ENCODE results near the gene PKNOX2.

PKNOX2 gene

GRCh38 chr11:125165843-125166763 is 1.6 kb downstream of the PKNOX2 start:
- Mint-ChIP-seq H3K4me1 (peaks cover 25% of the 10 kb centered on the region), H3K9me3 (no peaks in the 10 kb centered on the region), H3K27ac (no peak overlapping the region), H3K27me3 (peaks cover 87% of the 10 kb centered on the region), H3K4me3 (peak overlapping the region; percentile 80 to 87)
- DNase-seq (peak in 1 of 2 donors; percentile 13), ATAC-seq (peak; percentile 26)

GRCh38 chr11:125166764-125167291 is 2.3 kb downstream of the PKNOX2 start:
- Mint-ChIP-seq H3K9me3 (no peaks in the 10 kb centered on the region), H3K4me3 (no peak overlapping the region), H3K27ac (no peak overlapping the region), H3K4me1 (peaks cover 25% of the 10 kb centered on the region), H3K27me3 (peaks cover 94% of the 10 kb centered on the region)
- DNase-seq, result no peak
- ATAC-seq, result peak; percentile 10

- Mint-ChIP-seq H3K4me1 (peaks cover 25% of the 10 kb centered on the region), H3K27ac (no peak overlapping the region), H3K27me3 (peaks cover 99% of the 10 kb centered on the region), H3K9me3 (no peaks in the 10 kb centered on the region), H3K4me3 (no peak overlapping the region)
- ATAC-seq (no peak), DNase-seq (no peak)
Measured at GRCh38 chr11:125167292-125167953, 2.9 kb downstream of the PKNOX2 start.

GRCh38 chr11:125167954-125168835 is 3.6 kb downstream of the PKNOX2 start:
- Mint-ChIP-seq H3K4me3 (no peak overlapping the region), H3K9me3 (no peaks in the 10 kb centered on the region), H3K27ac (no peak overlapping the region), H3K27me3 (peaks cover 99% of the 10 kb centered on the region), H3K4me1 (peaks cover 25% of the 10 kb centered on the region)
- DNase-seq (no peak), ATAC-seq (no peak)

- DNase-seq (no peak), ATAC-seq (no peak)
- no peak overlapping the region for H3K4me3 Mint-ChIP-seq
- no peak overlapping the region for H3K27ac Mint-ChIP-seq
- H3K27me3 Mint-ChIP-seq, result peaks cover 99% of the 10 kb centered on the region
- no peaks in the 10 kb centered on the region for H3K9me3 Mint-ChIP-seq
- H3K4me1 Mint-ChIP-seq, result peaks cover 25% of the 10 kb centered on the region
Measured at GRCh38 chr11:125168918-125169456, 4.4 kb downstream of the PKNOX2 start.

GRCh38 chr11:125170001-125170509 is 5.5 kb downstream of the PKNOX2 start:
- Mint-ChIP-seq H3K27ac (no peak overlapping the region), H3K4me3 (no peak overlapping the region), H3K9me3 (no peaks in the 10 kb centered on the region), H3K27me3 (peaks cover 98% of the 10 kb centered on the region), H3K4me1 (peaks cover 19% of the 10 kb centered on the region)
- ATAC-seq (no peak), DNase-seq (no peak)

GRCh38 chr11:125170510-125171031 is 6.0 kb downstream of the PKNOX2 start:
- H3K4me3 Mint-ChIP-seq, result no peak overlapping the region
- peaks cover 16% of the 10 kb centered on the region for H3K4me1 Mint-ChIP-seq
- H3K27me3 Mint-ChIP-seq, result peaks cover 98% of the 10 kb centered on the region
- DNase-seq, result no peak
- H3K27ac Mint-ChIP-seq, result no peak overlapping the region
- H3K9me3 Mint-ChIP-seq, result no peaks in the 10 kb centered on the region
- ATAC-seq, result no peak

GRCh38 chr11:125171974-125172373 is 7.4 kb downstream of the PKNOX2 start:
- Mint-ChIP-seq H3K4me1 (peaks cover 9% of the 10 kb centered on the region), H3K27ac (no peak overlapping the region), H3K9me3 (no peaks in the 10 kb centered on the region), H3K4me3 (no peak overlapping the region), H3K27me3 (peaks cover 98% of the 10 kb centered on the region)
- DNase-seq (no peak), ATAC-seq (peak; percentile 23)

- Mint-ChIP-seq H3K9me3 (no peaks in the 10 kb centered on the region), H3K4me3 (no peak overlapping the region), H3K27me3 (peaks cover 98% of the 10 kb centered on the region), H3K27ac (no peak overlapping the region), H3K4me1 (peaks cover 4% of the 10 kb centered on the region)
- DNase-seq (no peak), ATAC-seq (no peak)
Measured at GRCh38 chr11:125173027-125173426, 8.5 kb downstream of the PKNOX2 start.

- H3K4me3 Mint-ChIP-seq, result no peak overlapping the region
- no peaks in the 10 kb centered on the region for H3K9me3 Mint-ChIP-seq
- no peak for DNase-seq
- H3K27ac Mint-ChIP-seq, result peak overlapping the region in 1 of 2 donors; percentile 59
- peaks cover 4% of the 10 kb centered on the region for H3K4me1 Mint-ChIP-seq
- no peak for ATAC-seq
- peaks cover 96% of the 10 kb centered on the region for H3K27me3 Mint-ChIP-seq
Measured at GRCh38 chr11:125173556-125173955, 9.0 kb downstream of the PKNOX2 start.

- Mint-ChIP-seq H3K9me3 (no peaks in the 10 kb centered on the region), H3K27ac (no peak overlapping the region), H3K4me1 (peaks cover 4% of the 10 kb centered on the region), H3K4me3 (no peak overlapping the region), H3K27me3 (peaks cover 95% of the 10 kb centered on the region)
- DNase-seq, result no peak
- ATAC-seq, result no peak
Measured at GRCh38 chr11:125174057-125174456, 9.5 kb downstream of the PKNOX2 start.

- Mint-ChIP-seq H3K27me3 (peaks cover 95% of the 10 kb centered on the region), H3K4me3 (no peak overlapping the region), H3K27ac (no peak overlapping the region), H3K9me3 (no peaks in the 10 kb centered on the region), H3K4me1 (peaks cover 4% of the 10 kb centered on the region)
- DNase-seq (no peak), ATAC-seq (no peak)
Measured at GRCh38 chr11:125174686-125175085, 10.1 kb downstream of the PKNOX2 start.

GRCh38 chr11:125175166-125175565 is 10.6 kb downstream of the PKNOX2 start:
- peaks cover 4% of the 10 kb centered on the region for H3K4me1 Mint-ChIP-seq
- H3K27me3 Mint-ChIP-seq, result peaks cover 95% of the 10 kb centered on the region
- H3K27ac Mint-ChIP-seq, result no peak overlapping the region
- no peaks in the 10 kb centered on the region for H3K9me3 Mint-ChIP-seq
- ATAC-seq, result no peak
- H3K4me3 Mint-ChIP-seq, result no peak overlapping the region
- DNase-seq, result no peak

- H3K4me3 Mint-ChIP-seq, result no peak overlapping the region
- H3K9me3 Mint-ChIP-seq, result no peaks in the 10 kb centered on the region
- ATAC-seq, result no peak
- no peak for DNase-seq
- H3K27me3 Mint-ChIP-seq, result peaks cover 93% of the 10 kb centered on the region
- H3K27ac Mint-ChIP-seq, result no peak overlapping the region
- H3K4me1 Mint-ChIP-seq, result peaks cover 4% of the 10 kb centered on the region
Measured at GRCh38 chr11:125175896-125176575, 11.5 kb downstream of the PKNOX2 start.
